HUES48 (cell line): ENCODE data around the gene TGFBR2.

Experiments
- H3K27ac ChIP-seq: one replicate; pipeline ENCODE4 v1.7.0; 2013; ENCODE audit warnings: low read depth, low read length, inconsistent platforms
- H3K27me3 ChIP-seq: 2 replicates; pipeline ENCODE4 v1.6.1; 2013; ENCODE audit warnings: mild to moderate bottlenecking, low read length; ENCODE audit not compliant: control insufficient read depth, insufficient read depth
- H3K36me3 ChIP-seq: 2 replicates; pipeline ENCODE4 v1.6.1; 2013; ENCODE audit warnings: low read length; ENCODE audit not compliant: control insufficient read depth, insufficient read depth
- H3K4me1 ChIP-seq: 2 replicates; pipeline ENCODE4 v1.6.1; 2013; ENCODE audit warnings: mild to moderate bottlenecking, low read length; ENCODE audit not compliant: control insufficient read depth, insufficient read depth
- H3K4me3 ChIP-seq: 2 replicates; pipeline ENCODE4 v1.5.1; 2013; ENCODE audit warnings: mild to moderate bottlenecking, low read depth, low read length
- H3K9ac ChIP-seq: 2 replicates; pipeline ENCODE4 v1.6.1; 2013; ENCODE audit warnings: mild to moderate bottlenecking, low read depth, low read length, moderate library complexity
- H3K9me3 ChIP-seq: 2 replicates; pipeline ENCODE4 v1.6.1; 2013; ENCODE audit warnings: low read length; ENCODE audit not compliant: control insufficient read depth, insufficient read depth

Gene TGFBR2

DNA sequence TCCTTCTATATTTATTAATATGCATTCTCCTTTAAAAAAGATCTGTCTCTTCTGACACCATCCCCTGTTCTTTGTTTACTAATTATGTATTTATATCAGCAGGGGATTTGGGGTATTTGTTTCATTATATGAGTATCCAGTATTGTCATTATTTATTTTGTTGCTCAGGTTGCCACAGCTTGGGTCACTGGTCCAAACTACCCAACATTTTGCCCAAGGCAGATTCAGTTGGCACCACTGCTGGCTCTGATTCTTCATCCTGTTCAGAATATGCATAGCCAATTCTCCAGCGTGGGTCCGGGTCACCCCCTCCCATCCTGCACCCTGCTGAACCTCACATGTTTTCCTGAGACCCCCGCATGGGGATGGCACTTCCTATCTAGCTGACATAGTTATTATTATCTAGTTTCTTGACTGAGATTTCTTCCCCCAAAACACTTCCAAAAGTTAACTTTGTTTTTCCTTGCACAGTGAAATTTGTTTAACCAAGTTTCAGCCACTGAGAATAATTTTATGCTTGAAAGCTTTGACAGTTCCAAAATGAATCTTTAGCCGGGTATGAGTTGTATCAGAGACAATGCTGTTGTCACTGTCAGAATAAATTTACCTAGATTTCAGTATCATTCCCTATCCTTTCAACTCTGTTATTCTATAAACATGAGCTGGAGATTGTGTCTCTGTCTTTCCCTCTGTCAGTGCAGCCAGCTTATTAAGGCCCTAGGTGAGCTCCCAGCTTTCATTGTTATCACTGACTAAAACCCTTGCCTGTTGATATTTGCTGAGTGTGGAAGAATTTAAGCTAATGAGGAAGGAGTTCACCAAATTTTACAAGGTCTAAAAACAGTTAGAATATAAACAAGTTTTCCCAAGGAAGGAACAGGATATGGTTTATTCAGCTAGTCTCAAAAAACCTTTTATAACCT is 70.3 kb downstream of the TGFBR2 start:
- H3K9ac ChIP-seq = no peak overlapping the region
- H3K9me3 ChIP-seq = no peaks in the 10 kb centered on the region
- H3K4me1 ChIP-seq = peaks cover 15% of the 10 kb centered on the region
- H3K4me3 ChIP-seq = no peak overlapping the region
- peaks cover 63% of the 10 kb centered on the region for H3K36me3 ChIP-seq
- no peaks in the 10 kb centered on the region for H3K27me3 ChIP-seq
- H3K27ac ChIP-seq = no peak overlapping the region

DNA sequence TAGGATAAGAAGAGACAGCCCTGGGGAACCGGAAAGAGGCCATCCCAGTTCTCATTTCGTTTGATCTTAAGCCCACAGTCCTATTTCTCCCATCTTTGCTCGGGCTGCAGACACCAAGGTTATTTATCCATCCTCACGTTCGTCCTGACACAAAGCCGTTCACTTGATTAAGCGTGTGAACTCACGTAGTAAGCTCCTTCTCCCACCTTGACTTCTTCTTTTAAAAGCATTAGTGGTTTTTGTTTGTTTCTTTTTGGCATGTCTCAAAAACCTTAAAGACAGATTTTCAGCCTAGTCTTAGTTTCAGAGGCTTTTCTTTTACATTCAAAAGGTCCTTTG is 70.9 kb downstream of the TGFBR2 start:
- H3K9me3 ChIP-seq = no peaks in the 10 kb centered on the region
- H3K36me3 ChIP-seq = peaks cover 57% of the 10 kb centered on the region

DNA sequence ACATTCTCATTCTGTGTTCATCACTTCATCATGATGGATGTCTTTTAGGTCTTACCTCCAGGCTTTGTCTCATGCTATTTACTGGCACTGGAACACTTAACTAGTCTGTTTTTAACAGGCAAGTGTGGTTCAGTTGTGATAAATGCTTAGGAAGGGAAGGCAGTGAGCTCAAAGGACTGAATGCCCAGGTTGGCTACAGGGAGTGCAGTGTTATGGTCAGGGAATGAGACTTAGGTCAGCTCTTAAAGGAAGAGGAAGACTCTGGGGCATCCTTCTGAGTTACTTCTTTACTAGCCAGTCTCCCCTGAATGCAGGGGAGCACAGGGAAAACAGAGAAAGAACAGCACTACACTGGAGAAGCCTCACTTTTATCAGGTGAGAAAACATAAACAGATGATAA is 72.6 kb downstream of the TGFBR2 start:
- Histone ChIP-seq H3K4me1 (peaks cover 20% of the 10 kb centered on the region), H3K9ac (no peak overlapping the region), H3K9me3 (no peaks in the 10 kb centered on the region), H3K27me3 (no peaks in the 10 kb centered on the region), H3K27ac (no peak overlapping the region), H3K4me3 (no peak overlapping the region), H3K36me3 (peaks cover 39% of the 10 kb centered on the region)

More for the DNA sequence above, 70.9 kb downstream of the TGFBR2 start:
- H3K9ac ChIP-seq = no peak overlapping the region
- no peak overlapping the region for H3K27ac ChIP-seq
- no peaks in the 10 kb centered on the region for H3K27me3 ChIP-seq
- H3K4me3 ChIP-seq = no peak overlapping the region
- H3K4me1 ChIP-seq = peaks cover 20% of the 10 kb centered on the region

DNA sequence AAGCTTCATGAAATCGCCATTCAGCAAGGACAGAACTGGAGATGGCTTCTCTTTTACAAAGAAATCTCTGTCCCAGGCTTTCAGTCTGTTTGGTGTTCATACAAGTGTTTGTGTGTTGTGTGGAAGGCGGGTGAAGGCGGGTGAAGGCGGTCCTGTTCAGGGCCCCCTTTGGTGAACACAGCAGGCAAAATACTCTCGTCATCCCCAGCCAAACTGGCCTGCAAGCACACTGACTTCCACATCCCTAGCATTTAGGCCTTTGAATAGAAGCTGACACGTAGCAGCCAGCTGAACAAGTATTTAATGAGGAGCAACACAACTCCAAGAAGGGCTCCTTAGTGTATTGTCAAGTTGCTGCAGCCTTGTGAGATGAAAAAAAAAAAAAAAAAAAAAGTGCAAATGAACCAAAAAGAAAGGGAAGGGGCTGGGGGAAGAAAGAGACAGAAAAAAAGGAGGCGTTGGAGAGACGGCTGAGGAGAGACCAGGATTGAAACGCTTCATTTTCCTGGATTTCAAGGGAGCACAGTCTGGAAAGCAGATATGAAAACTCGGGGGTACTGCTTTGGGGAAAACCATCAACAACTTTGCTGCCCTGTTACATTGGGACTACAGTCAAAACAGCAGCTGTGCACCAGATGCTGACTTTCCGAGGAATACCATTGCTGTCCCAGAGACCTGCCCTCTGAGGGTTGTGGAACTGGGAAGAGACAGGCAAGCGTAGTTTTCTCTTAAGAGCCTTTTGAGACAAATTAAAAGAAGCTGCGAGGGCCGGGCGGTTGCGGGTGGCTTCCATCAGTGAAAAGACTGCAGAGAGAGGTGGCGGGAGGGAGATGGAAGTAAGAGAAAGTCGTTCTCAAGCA is 74.6 kb downstream of the TGFBR2 start:
- Histone ChIP-seq H3K36me3 (peaks cover 22% of the 10 kb centered on the region), H3K27me3 (no peaks in the 10 kb centered on the region), H3K9ac (no peak overlapping the region), H3K4me1 (peaks cover 20% of the 10 kb centered on the region), H3K27ac (peak overlapping the region; percentile 73), H3K9me3 (no peaks in the 10 kb centered on the region), H3K4me3 (no peak overlapping the region)

DNA sequence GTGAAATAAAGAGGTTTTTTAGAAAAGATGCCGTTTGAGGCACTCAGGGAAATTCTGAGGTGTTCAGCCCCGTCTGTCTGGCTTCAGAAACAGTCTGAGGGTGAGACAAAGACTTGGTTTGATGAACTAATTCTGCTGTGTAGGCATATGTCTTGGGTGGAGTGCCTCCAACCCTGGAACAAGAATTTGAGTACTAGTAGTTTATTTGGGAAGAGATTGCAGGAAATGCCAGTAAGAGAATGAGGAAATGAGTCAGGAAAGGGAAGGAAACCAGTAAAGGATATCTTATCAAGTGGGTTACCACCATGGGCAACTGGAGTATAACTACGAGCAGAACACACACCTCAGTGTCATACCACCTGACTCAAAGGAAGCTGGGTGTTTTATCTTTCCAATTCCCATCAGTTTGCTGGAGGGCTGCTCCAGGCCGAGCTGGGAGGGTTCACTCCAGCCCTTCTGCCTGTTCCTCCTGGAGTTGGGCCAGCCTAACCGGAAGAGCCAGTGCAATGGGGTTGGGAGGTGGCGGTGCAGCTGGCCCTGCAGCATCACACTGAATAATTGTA is 75.3 kb downstream of the TGFBR2 start:
- H3K27me3 ChIP-seq = no peaks in the 10 kb centered on the region
- no peaks in the 10 kb centered on the region for H3K9me3 ChIP-seq
- no peak overlapping the region for H3K9ac ChIP-seq
- H3K4me3 ChIP-seq = no peak overlapping the region
- H3K36me3 ChIP-seq = peaks cover 17% of the 10 kb centered on the region
- H3K4me1 ChIP-seq = peaks cover 20% of the 10 kb centered on the region
- H3K27ac ChIP-seq = no peak overlapping the region

DNA sequence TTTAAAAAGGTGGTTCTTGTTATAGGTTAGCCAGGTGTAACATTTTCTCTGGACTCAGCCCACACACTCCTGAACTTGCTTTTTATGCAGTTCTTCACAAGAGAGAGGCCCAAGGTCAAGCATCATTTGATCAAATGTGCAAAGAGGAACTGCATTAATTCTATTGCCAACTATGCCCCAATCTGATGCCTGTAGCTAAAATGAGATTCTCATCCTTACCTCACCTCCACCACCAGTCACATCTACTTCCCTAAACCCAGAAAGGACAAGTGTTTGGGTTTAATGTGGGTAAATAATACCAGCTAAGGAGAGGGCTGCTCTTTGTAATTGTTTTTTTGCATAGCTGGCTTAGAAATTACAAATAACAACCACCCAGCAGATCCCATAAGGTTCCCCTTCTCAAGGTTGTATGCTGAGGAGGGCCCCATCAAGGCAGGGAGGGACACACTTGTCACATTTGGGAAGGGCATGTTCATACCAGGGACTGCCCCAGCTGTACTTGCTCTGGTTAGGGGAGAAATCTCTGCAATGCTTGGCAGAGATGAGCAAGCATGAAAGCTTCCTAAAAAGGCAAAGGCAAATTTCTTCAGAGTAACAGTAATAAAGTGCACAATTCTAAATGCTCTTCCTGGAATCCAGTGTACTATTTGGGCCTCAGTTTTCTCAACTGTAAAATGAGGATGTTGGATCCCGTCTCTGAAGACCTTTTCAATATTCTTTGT is 76.2 kb downstream of the TGFBR2 start:
- H3K27ac ChIP-seq = no peak overlapping the region
- no peaks in the 10 kb centered on the region for H3K9me3 ChIP-seq
- H3K27me3 ChIP-seq = no peaks in the 10 kb centered on the region
- H3K4me3 ChIP-seq = no peak overlapping the region
- H3K36me3 ChIP-seq = peaks cover 16% of the 10 kb centered on the region
- H3K9ac ChIP-seq = no peak overlapping the region
- H3K4me1 ChIP-seq = peaks cover 20% of the 10 kb centered on the region

DNA sequence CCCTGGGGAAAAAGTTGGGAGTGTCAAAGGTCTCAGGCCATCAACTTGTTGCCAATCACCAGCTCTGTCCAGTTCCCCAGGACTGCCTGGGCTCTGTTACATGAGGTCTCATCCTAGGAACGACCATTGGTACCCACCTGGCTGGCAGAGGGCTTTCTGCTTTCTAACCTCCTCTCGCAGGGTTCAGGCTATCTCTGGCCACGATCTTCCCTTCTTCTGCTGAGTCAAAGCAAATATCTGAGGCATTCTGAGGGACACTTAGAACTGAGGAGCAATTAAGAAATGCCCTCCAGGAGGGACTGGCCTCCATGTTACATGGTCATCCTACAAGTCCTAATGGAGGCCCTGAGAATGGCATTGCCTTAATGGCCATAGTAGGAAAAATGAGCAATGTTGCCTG is 77.4 kb downstream of the TGFBR2 start:
- peaks cover 20% of the 10 kb centered on the region for H3K36me3 ChIP-seq
- H3K4me3 ChIP-seq = no peak overlapping the region
- no peaks in the 10 kb centered on the region for H3K27me3 ChIP-seq
- no peak overlapping the region for H3K9ac ChIP-seq
- no peaks in the 10 kb centered on the region for H3K9me3 ChIP-seq
- H3K4me1 ChIP-seq = peaks cover 28% of the 10 kb centered on the region
- H3K27ac ChIP-seq = no peak overlapping the region

DNA sequence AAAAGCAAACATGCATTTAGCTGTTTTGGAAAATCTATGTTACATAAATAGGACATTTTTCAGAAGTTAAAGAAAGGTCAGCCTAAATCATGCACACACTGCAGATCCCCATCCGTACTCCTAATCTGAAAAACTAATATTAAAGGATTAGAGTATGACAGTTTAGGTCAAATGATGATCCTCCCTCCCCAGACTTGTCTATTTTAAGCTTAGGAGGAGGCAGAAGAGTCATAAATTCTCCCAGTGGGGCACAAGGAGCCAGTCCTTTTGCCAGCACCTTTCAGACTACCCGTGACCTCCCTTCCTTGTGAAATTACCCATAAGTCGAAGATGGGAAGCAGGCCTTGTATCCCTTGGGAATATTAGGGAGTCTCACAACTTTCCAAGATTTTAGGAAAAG is 78.0 kb downstream of the TGFBR2 start:
- Histone ChIP-seq H3K4me3 (no peak overlapping the region), H3K27ac (no peak overlapping the region), H3K27me3 (no peaks in the 10 kb centered on the region), H3K9me3 (no peaks in the 10 kb centered on the region), H3K4me1 (peaks cover 28% of the 10 kb centered on the region), H3K9ac (no peak overlapping the region), H3K36me3 (peaks cover 21% of the 10 kb centered on the region)

DNA sequence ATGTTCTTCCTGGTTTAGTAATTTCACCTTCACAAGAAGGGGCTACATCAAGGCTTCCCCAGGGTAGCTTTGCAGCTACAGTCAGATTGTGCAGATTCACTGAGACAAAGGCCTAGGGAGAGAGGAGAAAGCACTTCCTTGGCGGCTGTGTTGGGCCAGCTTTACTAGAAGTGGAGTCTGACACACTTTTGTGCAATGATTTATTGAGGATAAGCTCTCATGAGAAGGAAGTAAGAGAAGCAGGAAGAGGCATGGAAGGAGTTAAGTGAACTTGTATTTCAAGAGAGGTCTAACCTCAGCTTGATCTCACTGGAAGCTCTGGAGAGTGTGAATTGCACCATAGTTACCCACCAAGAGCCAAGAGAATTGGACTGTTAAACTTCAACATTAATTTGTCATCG is 78.9 kb downstream of the TGFBR2 start:
- H3K9ac ChIP-seq = no peak overlapping the region
- H3K36me3 ChIP-seq = peaks cover 30% of the 10 kb centered on the region
- no peak overlapping the region for H3K27ac ChIP-seq
- peaks cover 25% of the 10 kb centered on the region for H3K4me1 ChIP-seq
- no peaks in the 10 kb centered on the region for H3K9me3 ChIP-seq
- no peaks in the 10 kb centered on the region for H3K27me3 ChIP-seq
- no peak overlapping the region for H3K4me3 ChIP-seq

DNA sequence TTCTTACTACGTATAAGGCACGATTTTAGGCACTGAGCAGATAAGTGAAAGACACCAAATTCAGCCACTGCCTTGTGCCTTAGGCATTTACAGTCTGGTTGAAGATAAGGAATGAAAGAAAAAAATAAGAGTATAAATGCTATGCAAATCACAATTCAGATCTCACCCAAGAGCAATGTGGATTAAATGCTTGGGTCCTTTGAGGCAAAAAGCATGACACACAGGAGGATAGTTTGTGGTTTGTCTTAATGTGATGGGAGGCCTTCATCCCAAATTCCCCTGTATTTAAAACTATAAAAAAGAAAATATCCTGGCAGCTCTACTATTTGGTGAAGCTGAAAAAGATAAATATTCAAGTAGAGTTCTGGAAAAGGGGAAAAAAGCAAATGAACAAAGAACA is 79.8 kb downstream of the TGFBR2 start:
- H3K9me3 ChIP-seq = no peaks in the 10 kb centered on the region
- H3K27ac ChIP-seq = no peak overlapping the region
- no peak overlapping the region for H3K4me3 ChIP-seq
- H3K9ac ChIP-seq = no peak overlapping the region
- peaks cover 18% of the 10 kb centered on the region for H3K4me1 ChIP-seq
- H3K36me3 ChIP-seq = peaks cover 39% of the 10 kb centered on the region
- no peaks in the 10 kb centered on the region for H3K27me3 ChIP-seq
